Cerebellar nuclear complex (tissue), 1 donor: ENCODE measurements around the gene PTPRM.

ENCODE experiments used
- DNase-seq, 2 experiments: peaks; one replicate each; lab custom pipeline; 2025; lab: John Stamatoyannopoulos, UW

PTPRM gene

GRCh38 chr18:7626922-7627440 lies 59.9 kb downstream of the PTPRM start:
- DNase-seq: no peak

- DNase-seq: no peak
Observed at GRCh38 chr18:7629416-7629815, 62.3 kb downstream of the PTPRM start.

DNA sequence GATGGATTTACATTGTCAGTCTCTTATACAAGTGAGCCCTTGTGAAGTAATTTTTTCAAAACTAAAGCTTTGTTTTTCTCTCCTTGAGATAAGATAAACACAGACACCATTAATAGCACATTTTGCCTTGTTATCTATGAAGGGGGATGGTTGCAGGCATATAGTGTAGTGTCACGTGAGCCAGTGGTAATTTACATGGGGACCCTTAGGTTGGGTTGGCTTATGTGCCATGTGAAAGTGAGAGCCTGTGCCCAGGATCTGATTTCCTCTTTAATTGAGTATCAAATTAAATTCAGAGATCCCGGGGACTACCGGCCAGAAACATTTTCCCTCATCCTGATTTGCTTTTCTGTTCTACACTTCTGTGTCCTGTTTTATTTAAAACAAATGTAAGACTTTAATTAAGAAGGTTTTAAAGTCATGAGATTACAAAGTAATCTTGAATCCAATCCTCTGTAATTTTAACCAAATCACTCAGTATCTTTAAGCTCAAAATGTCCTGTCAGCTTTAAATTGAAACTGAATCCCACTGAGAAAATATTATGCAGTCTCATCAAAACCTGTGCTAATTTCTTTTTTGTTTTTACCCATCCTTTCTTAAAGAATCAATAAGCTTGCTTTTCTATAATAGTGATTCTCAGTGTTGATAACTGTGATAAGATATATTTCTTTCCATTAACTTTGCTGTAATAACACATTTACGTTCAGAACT lies 63.8 kb downstream of the PTPRM start:
- DNase-seq: no peak

GRCh38 chr18:7632152-7633098 lies 65.3 kb downstream of the PTPRM start:
- DNase-seq: no peak

- DNase-seq: no peak
Observed at GRCh38 chr18:7633171-7633570, 66.1 kb downstream of the PTPRM start.

- DNase-seq: no peak
Observed at GRCh38 chr18:7635948-7636347, 68.8 kb downstream of the PTPRM start.

DNA sequence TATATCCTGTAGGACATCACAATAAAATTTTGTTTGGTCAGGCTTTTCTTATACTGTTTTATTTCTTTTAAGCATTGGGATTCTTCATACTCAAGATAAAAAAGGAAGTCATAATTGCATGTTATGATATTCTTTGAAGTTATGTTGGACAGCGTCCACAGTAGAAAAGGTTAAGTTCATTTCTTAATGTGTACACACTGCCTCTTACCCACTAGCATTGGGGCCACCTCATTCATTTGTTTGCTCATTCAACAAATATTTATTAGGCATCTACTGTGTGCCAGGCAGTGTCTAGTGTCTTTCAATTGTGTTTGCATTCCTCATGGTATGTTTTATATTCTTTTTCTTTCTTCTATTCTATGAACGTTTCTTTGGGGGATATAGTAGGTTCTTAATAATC lies 70.2 kb downstream of the PTPRM start:
- DNase-seq: no peak

DNA sequence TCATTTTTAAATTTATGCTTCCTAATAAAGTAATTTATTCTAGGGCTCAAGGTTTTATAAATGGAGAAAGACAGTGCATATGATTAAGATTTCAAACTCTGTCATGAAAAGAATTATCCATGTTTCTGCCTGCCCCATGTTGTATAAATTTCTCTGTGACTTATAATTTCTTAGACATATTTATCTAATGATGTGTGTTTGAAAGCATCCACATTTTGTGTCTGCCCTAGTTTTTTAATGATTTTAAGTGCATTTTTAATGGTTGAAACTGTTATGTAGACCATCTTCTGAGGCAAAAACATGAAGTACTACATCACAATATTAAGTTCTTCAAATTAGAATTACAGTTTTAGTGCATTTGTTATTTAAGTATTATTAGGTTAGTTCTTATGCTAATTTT lies 71.2 kb downstream of the PTPRM start:
- DNase-seq: no peak

GRCh38 chr18:7641813-7642212 lies 74.7 kb downstream of the PTPRM start:
- DNase-seq: no peak

DNA sequence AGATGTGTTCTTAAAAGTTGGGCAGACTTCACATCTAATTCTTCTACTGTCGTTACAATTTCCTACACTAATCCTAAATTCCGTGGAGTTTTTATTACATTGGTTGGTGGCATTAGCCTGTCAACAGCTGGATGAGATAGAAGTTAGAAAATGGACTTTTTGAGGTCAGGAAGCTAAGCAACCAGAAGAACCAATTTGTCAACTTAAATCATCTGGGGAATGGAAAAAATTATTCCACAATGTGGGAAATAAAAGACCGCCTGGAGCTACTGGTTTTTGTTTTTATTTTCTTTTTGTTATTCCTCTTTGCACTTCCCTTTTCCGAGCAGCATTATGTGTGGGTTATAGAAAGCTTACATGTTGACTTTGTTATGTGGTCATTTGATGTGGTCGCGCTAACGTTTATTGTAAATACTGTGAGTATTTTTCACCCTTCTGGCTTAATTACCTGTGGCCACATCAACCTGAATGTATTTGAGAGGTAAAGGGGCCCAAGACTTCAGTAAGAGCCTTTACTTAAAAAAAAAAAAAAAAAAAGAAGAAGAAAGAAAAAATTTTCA lies 75.3 kb downstream of the PTPRM start:
- DNase-seq: no peak

DNA sequence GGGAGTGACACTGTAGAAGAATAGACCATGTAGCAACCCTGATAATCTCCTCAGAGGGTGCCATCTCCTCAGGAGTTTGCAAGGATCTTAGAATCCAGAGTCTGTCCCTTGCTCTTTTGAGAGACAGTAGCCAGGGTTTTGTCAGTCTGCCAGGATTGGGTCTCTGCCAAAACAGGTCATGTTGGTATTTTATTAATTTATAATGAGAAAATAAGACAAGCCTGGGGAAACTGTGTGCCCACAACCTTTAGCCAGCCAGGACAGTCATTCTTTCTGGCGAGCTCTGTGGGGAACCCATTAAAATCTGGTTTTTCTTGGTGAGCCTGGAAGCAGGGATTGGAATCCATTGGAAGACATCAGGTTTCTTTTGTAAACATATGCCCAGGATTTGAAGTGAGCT lies 78.6 kb downstream of the PTPRM start:
- DNase-seq: no peak

DNA sequence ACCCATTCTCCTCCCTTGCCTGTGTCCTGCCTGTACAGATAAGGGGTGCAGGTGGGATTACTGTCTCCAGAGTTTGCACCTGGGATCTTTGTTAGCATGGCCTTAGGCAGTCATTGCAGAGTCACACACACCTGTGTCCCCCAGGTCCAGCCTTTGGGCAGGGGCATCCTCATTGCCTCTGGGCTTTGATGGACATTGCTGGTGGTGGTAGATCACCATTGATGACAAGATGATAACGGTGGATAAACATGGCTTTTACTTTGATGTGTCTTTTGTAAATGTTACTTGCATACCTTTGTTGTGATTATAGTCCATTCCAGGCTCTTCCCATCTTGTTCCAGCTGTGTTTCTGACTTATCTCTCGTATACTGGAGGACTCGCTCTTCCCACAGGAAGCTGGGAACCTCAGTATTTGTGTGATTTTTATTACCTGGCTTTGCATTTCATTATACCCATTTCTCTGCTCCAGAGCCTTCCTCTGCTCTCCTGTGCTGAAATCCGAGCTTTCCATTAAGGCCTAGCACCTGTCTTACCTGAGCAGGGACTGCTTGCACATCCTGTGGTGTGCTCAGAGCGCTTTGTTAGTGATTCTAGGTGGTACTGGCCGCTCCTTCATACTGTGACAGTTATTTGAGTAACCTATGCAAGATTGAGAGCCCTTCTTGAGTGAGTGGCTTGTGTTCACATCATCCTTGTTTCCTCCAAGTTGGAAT lies 79.2 kb downstream of the PTPRM start:
- no peak for DNase-seq

GRCh38 chr18:7647500-7647899 lies 80.4 kb downstream of the PTPRM start:
- no peak for DNase-seq

DNA sequence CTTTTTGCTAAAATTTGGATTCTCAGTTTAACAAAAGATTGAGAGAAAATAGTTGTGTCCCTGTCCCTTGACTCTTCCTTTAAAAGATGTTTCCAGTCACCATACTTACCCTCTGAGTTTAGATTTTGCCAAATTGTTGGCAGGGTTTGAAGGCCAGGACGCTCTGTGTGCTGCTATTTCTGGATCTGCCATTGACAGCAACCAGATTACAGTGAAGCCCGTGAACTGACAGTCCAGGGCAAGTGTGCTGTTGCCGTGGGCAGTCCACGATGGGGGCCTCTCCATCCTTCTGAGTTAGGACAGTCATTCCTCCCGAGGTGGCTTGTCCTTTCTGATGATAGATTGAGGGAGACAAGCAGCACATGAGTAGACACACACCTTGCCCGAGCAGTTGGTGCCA lies 89.9 kb downstream of the PTPRM start:
- DNase-seq: no peak

- no peak for DNase-seq
Observed at GRCh38 chr18:7657937-7658336, 90.8 kb downstream of the PTPRM start.

- DNase-seq: no peak
Observed at GRCh38 chr18:7658701-7659100, 91.6 kb downstream of the PTPRM start.

GRCh38 chr18:7661207-7661606 lies 94.1 kb downstream of the PTPRM start:
- DNase-seq: no peak

DNA sequence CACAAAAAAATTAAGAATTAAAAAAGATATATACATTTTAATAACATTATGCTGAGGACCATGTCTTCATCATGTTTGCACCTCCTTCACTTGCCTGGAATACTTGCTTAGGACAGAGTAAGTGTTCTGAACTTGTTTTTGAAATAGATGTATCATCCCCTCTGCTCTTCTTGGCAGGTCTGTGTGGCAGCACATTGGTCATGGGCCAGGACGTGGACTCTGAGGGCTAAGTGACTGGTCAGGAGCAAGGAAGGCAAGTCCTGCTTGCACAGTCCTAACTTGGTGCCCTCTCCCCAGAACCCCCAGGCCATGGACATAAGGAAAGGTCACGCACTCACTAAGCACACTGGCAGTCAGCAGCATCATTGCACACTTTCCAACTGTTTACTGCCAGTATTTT lies 95.8 kb downstream of the PTPRM start:
- DNase-seq: no peak

GRCh38 chr18:7663366-7664312 lies 96.5 kb downstream of the PTPRM start:
- no peak for DNase-seq

GRCh38 chr18:7666195-7666776 lies 99.2 kb downstream of the PTPRM start:
- DNase-seq: no peak

GRCh38 chr18:7668392-7668791 lies 101.3 kb downstream of the PTPRM start:
- no peak for DNase-seq
